ENCODE data around the gene SYK.

Gene SYK

GRCh38 chr9:90906316-90907055 is 104.9 kb downstream of the SYK start:
- no peak for DNase-seq (ENCODE audit: low spot score)

- no peak for DNase-seq (ENCODE audit: low spot score)
These were observed 105.4 kb downstream of the SYK start for GRCh38 chr9:90907056-90907445.

- no peak for DNase-seq (ENCODE audit: low spot score)
These were observed 106.2 kb downstream of the SYK start for GRCh38 chr9:90907790-90908189.

GRCh38 chr9:90909225-90909624 is 107.6 kb downstream of the SYK start:
- DNase-seq (ENCODE audit: low spot score) = no peak

- DNase-seq (ENCODE audit: low spot score) = no peak
These were observed 108.2 kb downstream of the SYK start for GRCh38 chr9:90909747-90910283.

GRCh38 chr9:90914196-90914595 is 112.6 kb downstream of the SYK start:
- DNase-seq (ENCODE audit: low spot score) = no peak

- DNase-seq (ENCODE audit: low spot score) = peak; percentile 79
These were observed 113.4 kb downstream of the SYK start for GRCh38 chr9:90914868-90915483.

- no peak for DNase-seq (ENCODE audit: low spot score)
These were observed 114.1 kb downstream of the SYK start for GRCh38 chr9:90915693-90916092.

GRCh38 chr9:90916147-90916734 is 114.6 kb downstream of the SYK start:
- DNase-seq (ENCODE audit: low spot score) = no peak

- DNase-seq (ENCODE audit: low spot score) = no peak
These were observed 118.3 kb downstream of the SYK start for GRCh38 chr9:90919883-90920282.

GRCh38 chr9:90921104-90921503 is 119.5 kb downstream of the SYK start:
- no peak for DNase-seq (ENCODE audit: low spot score)

GRCh38 chr9:90921969-90922368 is 120.3 kb downstream of the SYK start:
- no peak for DNase-seq (ENCODE audit: low spot score)

GRCh38 chr9:90925581-90926257 is 124.1 kb downstream of the SYK start:
- peak; percentile 26 for DNase-seq (ENCODE audit: low spot score)

- DNase-seq (ENCODE audit: low spot score) = no peak
These were observed 125.3 kb downstream of the SYK start for GRCh38 chr9:90926936-90927335.

- DNase-seq (ENCODE audit: low spot score) = no peak
These were observed 125.9 kb downstream of the SYK start for GRCh38 chr9:90927496-90927895.

GRCh38 chr9:90929626-90930025 is 128.0 kb downstream of the SYK start:
- DNase-seq (ENCODE audit: low spot score) = no peak

- no peak for DNase-seq (ENCODE audit: low spot score)
These were observed 131.8 kb downstream of the SYK start for GRCh38 chr9:90933468-90933867.

- DNase-seq (ENCODE audit: low spot score) = no peak
These were observed 137.7 kb downstream of the SYK start for GRCh38 chr9:90939351-90939750.

GRCh38 chr9:90940280-90940679 is 138.7 kb downstream of the SYK start:
- DNase-seq (ENCODE audit: low spot score) = no peak

- no peak for DNase-seq (ENCODE audit: low spot score)
These were observed 140.0 kb downstream of the SYK start for GRCh38 chr9:90941661-90942060.

- DNase-seq (ENCODE audit: low spot score) = no peak
These were observed 140.9 kb downstream of the SYK start for GRCh38 chr9:90942555-90942954.

- no peak for DNase-seq (ENCODE audit: low spot score)
These were observed 141.7 kb downstream of the SYK start for GRCh38 chr9:90943341-90943740.

GRCh38 chr9:90945336-90945735 is 143.7 kb downstream of the SYK start:
- no peak for DNase-seq (ENCODE audit: low spot score)

Measured in RKO (cell line).